Loucy (cell line): ENCODE measurements around the gene PARP12.
A peak's percentile ranks its signal among the peaks of the same experiment; 100 is the strongest.

Source experiments
- H2AFZ ChIP-seq: fragments of 200-600 bp; sonication (generic); 2 replicates; pipeline ENCODE4 v1.6.0; 2016; ENCODE audit warnings: antibody characterized with exemption, mild to moderate bottlenecking, low read length, moderate library complexity
- H3F3A ChIP-seq: fragments of 200-600 bp; 2 replicates; pipeline ENCODE4 v1.6.0; 2016; ENCODE audit warnings: antibody characterized with exemption, low read depth, mild to moderate bottlenecking
- H3K27me3 ChIP-seq: fragments of 200-600 bp; sonication (generic); 2 replicates; pipeline ENCODE4 v1.6.1; 2014; ENCODE audit warnings: low read length, mild to moderate bottlenecking; ENCODE audit not compliant: insufficient read depth, poor library complexity, severe bottlenecking
- H3K36me3 ChIP-seq: fragments of 200-600 bp; sonication (generic); 2 replicates; pipeline ENCODE4 v1.6.1; 2016; ENCODE audit warnings: low read length; ENCODE audit not compliant: insufficient read depth
- H3K4me1 ChIP-seq: fragments of 200-600 bp; sonication (generic); 2 replicates; pipeline ENCODE4 v1.5.1; 2014; ENCODE audit warnings: low read length, mild to moderate bottlenecking; ENCODE audit not compliant: insufficient read depth, poor library complexity, severe bottlenecking
- H3K4me2 ChIP-seq: fragments of 200-600 bp; sonication (generic); 2 replicates; pipeline ENCODE4 v1.6.0; 2014; ENCODE audit warnings: antibody characterized with exemption, low read length, low read depth, mild to moderate bottlenecking; ENCODE audit not compliant: poor library complexity, severe bottlenecking
- H3K4me3 ChIP-seq: fragments of 200-600 bp; sonication (generic); 2 replicates; pipeline ENCODE4 v1.5.1; 2014; ENCODE audit warnings: low read length, mild to moderate bottlenecking, mixed read lengths; ENCODE audit not compliant: poor library complexity, severe bottlenecking
- H3K79me2 ChIP-seq: fragments of 200-600 bp; sonication (generic); 2 replicates; pipeline ENCODE4 v1.6.1; 2014; ENCODE audit warnings: low read length; ENCODE audit not compliant: insufficient read depth
- H3K9ac ChIP-seq: fragments of 200-600 bp; sonication (generic); 2 replicates; pipeline ENCODE4 v1.6.0; 2014; ENCODE audit warnings: mild to moderate bottlenecking, low read depth, low read length, moderate library complexity; ENCODE audit not compliant: poor library complexity, severe bottlenecking
- H3K9me2 ChIP-seq: fragments of 200-600 bp; sonication (generic); replicated peaks from 2 replicates; pipeline ENCODE4 v1.6.1; 2016; ENCODE audit warnings: low read depth, low read length, mixed read lengths
- H3K9me3 ChIP-seq: fragments of 200-600 bp; sonication (generic); 2 replicates; pipeline ENCODE4 v1.6.1; 2014; ENCODE audit warnings: mild to moderate bottlenecking, antibody characterized with exemption, low read length, low read depth; ENCODE audit not compliant: insufficient read depth
- H4K20me1 ChIP-seq: fragments of 200-600 bp; sonication (generic); 2 replicates; pipeline ENCODE4 v1.6.0; 2014; ENCODE audit warnings: antibody characterized with exemption, low read length, mild to moderate bottlenecking; ENCODE audit not compliant: insufficient read depth, poor library complexity, severe bottlenecking
- EZH2phosphoT487 ChIP-seq: fragments of 200-600 bp; IDR thresholded peaks from 2 replicates; pipeline ENCODE4 v1.6.1; 2018; ENCODE audit warnings: antibody characterized with exemption, mild to moderate bottlenecking, moderate library complexity, borderline replicate concordance
- TF ChIP-seq, protein P1 (sequence below): fragments of 200-600 bp; sonication (generic); conservative IDR thresholded peaks from 2 replicates; pipeline ENCODE4 v1.5.1; 2014; ENCODE audit warnings: mild to moderate bottlenecking, antibody characterized with exemption, low read length

Gene PARP12

DNA sequence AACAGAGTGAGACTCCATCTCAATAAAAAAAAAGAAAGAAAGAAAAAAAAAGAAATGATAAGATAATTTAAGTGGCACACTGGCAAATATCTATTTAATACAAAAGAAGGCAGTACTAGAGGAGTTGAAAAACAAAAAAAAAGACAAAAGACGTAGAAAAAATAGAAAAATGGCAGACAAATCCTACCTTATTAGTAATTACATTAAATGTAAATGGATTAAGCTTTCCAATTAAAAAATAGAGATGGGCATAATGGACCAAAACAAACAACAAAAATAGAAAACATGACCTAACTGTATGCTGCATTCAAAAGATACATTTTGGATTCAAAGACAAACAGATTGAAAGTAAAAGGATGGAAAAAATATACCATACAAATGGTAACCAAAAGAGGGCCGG lies 5.3 kb upstream of the PARP12 start:
- peaks cover 19% of the 10 kb centered on the region for H3K4me1 ChIP-seq
- H3K27me3 ChIP-seq, result no peaks in the 10 kb centered on the region
- peaks cover 17% of the 10 kb centered on the region for H3K9me3 ChIP-seq
- H3K4me2 ChIP-seq, result no peak overlapping the region
- TF ChIP-seq, protein P1, sequence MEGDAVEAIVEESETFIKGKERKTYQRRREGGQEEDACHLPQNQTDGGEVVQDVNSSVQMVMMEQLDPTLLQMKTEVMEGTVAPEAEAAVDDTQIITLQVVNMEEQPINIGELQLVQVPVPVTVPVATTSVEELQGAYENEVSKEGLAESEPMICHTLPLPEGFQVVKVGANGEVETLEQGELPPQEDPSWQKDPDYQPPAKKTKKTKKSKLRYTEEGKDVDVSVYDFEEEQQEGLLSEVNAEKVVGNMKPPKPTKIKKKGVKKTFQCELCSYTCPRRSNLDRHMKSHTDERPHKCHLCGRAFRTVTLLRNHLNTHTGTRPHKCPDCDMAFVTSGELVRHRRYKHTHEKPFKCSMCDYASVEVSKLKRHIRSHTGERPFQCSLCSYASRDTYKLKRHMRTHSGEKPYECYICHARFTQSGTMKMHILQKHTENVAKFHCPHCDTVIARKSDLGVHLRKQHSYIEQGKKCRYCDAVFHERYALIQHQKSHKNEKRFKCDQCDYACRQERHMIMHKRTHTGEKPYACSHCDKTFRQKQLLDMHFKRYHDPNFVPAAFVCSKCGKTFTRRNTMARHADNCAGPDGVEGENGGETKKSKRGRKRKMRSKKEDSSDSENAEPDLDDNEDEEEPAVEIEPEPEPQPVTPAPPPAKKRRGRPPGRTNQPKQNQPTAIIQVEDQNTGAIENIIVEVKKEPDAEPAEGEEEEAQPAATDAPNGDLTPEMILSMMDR, result no peak
- no peak for TF ChIP-seq EZH2phosphoT487
- no peaks in the 10 kb centered on the region for H3K9me2 ChIP-seq
- no peak overlapping the region for H2AFZ ChIP-seq
- H3K79me2 ChIP-seq, result no peaks in the 10 kb centered on the region; the same call in 1 of the 2 replicates
- no peaks in the 10 kb centered on the region for H3F3A ChIP-seq
- no peak overlapping the region for H3K9ac ChIP-seq
- no peaks in the 10 kb centered on the region for H3K36me3 ChIP-seq
- no peaks in the 10 kb centered on the region for H4K20me1 ChIP-seq
- no peak overlapping the region for H3K4me3 ChIP-seq

DNA sequence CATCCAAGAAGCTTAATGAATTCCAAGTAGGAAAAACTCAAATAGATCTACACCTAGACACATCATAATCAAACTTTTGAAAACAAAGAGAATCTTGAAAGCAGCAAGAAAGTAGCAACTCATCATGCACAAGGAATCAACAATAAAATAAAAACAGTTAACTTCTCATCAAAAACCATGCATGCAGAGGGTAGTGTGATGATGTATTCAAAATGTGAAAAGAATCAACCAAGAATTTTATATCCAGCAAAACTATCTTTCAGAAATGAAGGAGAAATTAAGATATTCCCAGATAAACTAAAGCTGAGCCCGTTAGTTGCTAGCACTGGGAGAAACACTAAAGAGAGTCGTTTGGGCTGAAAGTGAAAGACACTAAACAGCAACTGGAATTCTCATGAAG lies 4.3 kb upstream of the PARP12 start:
- H4K20me1 ChIP-seq, result no peaks in the 10 kb centered on the region
- H3K27me3 ChIP-seq, result no peaks in the 10 kb centered on the region
- no peaks in the 10 kb centered on the region for H3K9me2 ChIP-seq
- no peak overlapping the region for H3K4me3 ChIP-seq
- H3K79me2 ChIP-seq, result peaks cover 5% of the 10 kb centered on the region
- H2AFZ ChIP-seq, result no peak overlapping the region
- H3K9me3 ChIP-seq, result peaks cover 17% of the 10 kb centered on the region
- no peak for TF ChIP-seq EZH2phosphoT487
- TF ChIP-seq, protein P1, result no peak
- H3K4me1 ChIP-seq, result peaks cover 22% of the 10 kb centered on the region
- no peak overlapping the region for H3K4me2 ChIP-seq
- no peaks in the 10 kb centered on the region for H3K36me3 ChIP-seq
- H3F3A ChIP-seq, result no peaks in the 10 kb centered on the region
- no peak overlapping the region for H3K9ac ChIP-seq

DNA sequence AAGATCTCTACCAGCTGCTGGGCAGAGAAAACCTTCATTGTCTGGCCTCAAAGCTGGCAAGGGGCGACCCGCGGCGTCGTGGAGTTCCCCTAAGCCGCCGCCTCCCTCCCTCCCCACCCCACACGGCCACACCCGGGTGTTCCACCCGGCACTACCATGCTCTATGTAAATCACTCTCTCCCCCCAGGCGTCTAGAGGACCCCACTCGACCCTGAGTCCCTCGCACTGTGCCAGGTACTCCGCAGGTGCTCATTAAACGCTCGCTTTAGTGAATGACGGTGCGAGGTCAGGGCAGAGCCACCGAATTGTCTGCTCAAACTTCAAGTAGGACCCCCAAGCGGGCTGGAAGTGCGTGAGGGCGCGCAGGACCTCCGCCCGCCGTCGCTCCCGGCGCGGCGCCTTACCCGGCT lies 628 bp downstream of the PARP12 start:
- Histone ChIP-seq H3F3A (no peaks in the 10 kb centered on the region), H3K4me2 (peak overlapping the region; percentile 96), H3K9ac (peak overlapping the region; percentile 87), H3K79me2 (peaks cover 44% of the 10 kb centered on the region), H3K4me1 (peaks cover 53% of the 10 kb centered on the region), H3K4me3 (peak overlapping the region; percentile 97), H3K9me2 (no peaks in the 10 kb centered on the region), H3K27me3 (no peaks in the 10 kb centered on the region), H3K36me3 (no peaks in the 10 kb centered on the region), H2AFZ (peak overlapping the region; percentile 99), H4K20me1 (no peaks in the 10 kb centered on the region), H3K9me3 (peaks cover 9% of the 10 kb centered on the region; the same call in 1 of the 2 replicates)
- TF ChIP-seq, protein P1, result no peak
- no peak for TF ChIP-seq EZH2phosphoT487
